ENCODE results near the gene PARD6G.
A peak's percentile ranks its signal among the peaks of the same experiment; 100 is the strongest.

PARD6G gene

GRCh38 chr18:80250740-80251364, 3.5 kb upstream of the PARD6G start:
- H3K4me3 ChIP-seq (ENCODE audit: low read length), result no peak overlapping the region
- H3K27me3 ChIP-seq (ENCODE audit: insufficient read depth, low read length), result peaks cover 8% of the 10 kb centered on the region
- 0 out of 2 replicates have a peak, but pooled peaks cover under 1% of the 10 kb centered on the region for H3K4me1 ChIP-seq (ENCODE audit: insufficient read depth, low read length)
- H3K27ac ChIP-seq (ENCODE audit: low read length), result no peak overlapping the region
- no peak overlapping the region for H3K9ac ChIP-seq (ENCODE audit: low read depth, low read length)
- H3K36me3 ChIP-seq (ENCODE audit: insufficient read depth, low read depth, low read length), result no peaks in the 10 kb centered on the region
- H3K9me3 ChIP-seq (ENCODE audit: insufficient read depth, low read depth, low read length), result peaks cover 13% of the 10 kb centered on the region; the same call in 1 of the 2 replicates

- Histone ChIP-seq H3K36me3 (ENCODE audit: insufficient read depth, low read depth, low read length) (no peaks in the 10 kb centered on the region), H3K27me3 (ENCODE audit: insufficient read depth, low read length) (peaks cover 16% of the 10 kb centered on the region), H3K4me3 (ENCODE audit: low read length) (no peak overlapping the region), H3K27ac (ENCODE audit: low read length) (no peak overlapping the region), H3K9me3 (ENCODE audit: insufficient read depth, low read depth, low read length) (peaks cover 5% of the 10 kb centered on the region; the same call in 1 of the 2 replicates), H3K4me1 (ENCODE audit: insufficient read depth, low read length) (0 out of 2 replicates have a peak, but pooled peaks cover 4% of the 10 kb centered on the region), H3K9ac (ENCODE audit: low read depth, low read length) (no peak overlapping the region)
Observed at GRCh38 chr18:80249217-80250093, 2.1 kb upstream of the PARD6G start.

GRCh38 chr18:80246445-80247392, 595 bp downstream of the PARD6G start:
- 0 out of 2 replicates have a peak, but pooled peaks cover 4% of the 10 kb centered on the region for H3K4me1 ChIP-seq (ENCODE audit: insufficient read depth, low read length)
- H3K36me3 ChIP-seq (ENCODE audit: insufficient read depth, low read depth, low read length), result no peaks in the 10 kb centered on the region
- peak overlapping the region; percentile 76 for H3K4me3 ChIP-seq (ENCODE audit: low read length)
- H3K27ac ChIP-seq (ENCODE audit: low read length), result no peak overlapping the region
- peaks cover 16% of the 10 kb centered on the region for H3K27me3 ChIP-seq (ENCODE audit: insufficient read depth, low read length)
- no peaks in the 10 kb centered on the region for H3K9me3 ChIP-seq (ENCODE audit: insufficient read depth, low read depth, low read length)
- peak overlapping the region; percentile 68 for H3K9ac ChIP-seq (ENCODE audit: low read depth, low read length)

GRCh38 chr18:80245781-80246444, 1.4 kb downstream of the PARD6G start:
- peaks cover 16% of the 10 kb centered on the region for H3K27me3 ChIP-seq (ENCODE audit: insufficient read depth, low read length)
- H3K36me3 ChIP-seq (ENCODE audit: insufficient read depth, low read depth, low read length), result no peaks in the 10 kb centered on the region
- H3K4me3 ChIP-seq (ENCODE audit: low read length), result peak overlapping the region; percentile 73
- H3K9me3 ChIP-seq (ENCODE audit: insufficient read depth, low read depth, low read length), result no peaks in the 10 kb centered on the region
- no peak overlapping the region for H3K27ac ChIP-seq (ENCODE audit: low read length)
- peak overlapping the region; percentile 68; the same call in 1 of the 2 replicates for H3K9ac ChIP-seq (ENCODE audit: low read depth, low read length)
- 0 out of 2 replicates have a peak, but pooled peaks cover 4% of the 10 kb centered on the region for H3K4me1 ChIP-seq (ENCODE audit: insufficient read depth, low read length)

GRCh38 chr18:80244956-80245730, 2.2 kb downstream of the PARD6G start:
- peak overlapping the region; percentile 73; the same call in 1 of the 2 replicates for H3K4me3 ChIP-seq (ENCODE audit: low read length)
- H3K9me3 ChIP-seq (ENCODE audit: insufficient read depth, low read depth, low read length), result no peaks in the 10 kb centered on the region
- 0 out of 2 replicates have a peak, but pooled peaks cover 4% of the 10 kb centered on the region for H3K4me1 ChIP-seq (ENCODE audit: insufficient read depth, low read length)
- peaks cover 16% of the 10 kb centered on the region for H3K27me3 ChIP-seq (ENCODE audit: insufficient read depth, low read length)
- H3K27ac ChIP-seq (ENCODE audit: low read length), result no peak overlapping the region
- H3K9ac ChIP-seq (ENCODE audit: low read depth, low read length), result no peak overlapping the region
- H3K36me3 ChIP-seq (ENCODE audit: insufficient read depth, low read depth, low read length), result no peaks in the 10 kb centered on the region

GRCh38 chr18:80244167-80244566, 3.1 kb downstream of the PARD6G start:
- Histone ChIP-seq H3K27me3 (ENCODE audit: insufficient read depth, low read length) (peaks cover 16% of the 10 kb centered on the region), H3K4me1 (ENCODE audit: insufficient read depth, low read length) (0 out of 2 replicates have a peak, but pooled peaks cover 4% of the 10 kb centered on the region), H3K27ac (ENCODE audit: low read length) (no peak overlapping the region), H3K9ac (ENCODE audit: low read depth, low read length) (no peak overlapping the region), H3K36me3 (ENCODE audit: insufficient read depth, low read depth, low read length) (no peaks in the 10 kb centered on the region), H3K9me3 (ENCODE audit: insufficient read depth, low read depth, low read length) (no peaks in the 10 kb centered on the region), H3K4me3 (ENCODE audit: low read length) (no peak overlapping the region)

- Histone ChIP-seq H3K9ac (ENCODE audit: low read depth, low read length) (no peak overlapping the region), H3K4me1 (ENCODE audit: insufficient read depth, low read length) (0 out of 2 replicates have a peak, but pooled peaks cover 4% of the 10 kb centered on the region), H3K27me3 (ENCODE audit: insufficient read depth, low read length) (peaks cover 12% of the 10 kb centered on the region; the same call in 1 of the 2 replicates), H3K9me3 (ENCODE audit: insufficient read depth, low read depth, low read length) (no peaks in the 10 kb centered on the region), H3K36me3 (ENCODE audit: insufficient read depth, low read depth, low read length) (no peaks in the 10 kb centered on the region), H3K4me3 (ENCODE audit: low read length) (no peak overlapping the region), H3K27ac (ENCODE audit: low read length) (no peak overlapping the region)
Observed at GRCh38 chr18:80243204-80243603, 4.1 kb downstream of the PARD6G start.

- H3K9ac ChIP-seq (ENCODE audit: low read depth, low read length), result no peak overlapping the region
- H3K27me3 ChIP-seq (ENCODE audit: insufficient read depth, low read length), result peaks cover 12% of the 10 kb centered on the region; the same call in 1 of the 2 replicates
- no peak overlapping the region for H3K4me3 ChIP-seq (ENCODE audit: low read length)
- H3K36me3 ChIP-seq (ENCODE audit: insufficient read depth, low read depth, low read length), result no peaks in the 10 kb centered on the region
- no peaks in the 10 kb centered on the region for H3K9me3 ChIP-seq (ENCODE audit: insufficient read depth, low read depth, low read length)
- 0 out of 2 replicates have a peak, but pooled peaks cover 4% of the 10 kb centered on the region for H3K4me1 ChIP-seq (ENCODE audit: insufficient read depth, low read length)
- H3K27ac ChIP-seq (ENCODE audit: low read length), result no peak overlapping the region
Observed at GRCh38 chr18:80241919-80242777, 5.2 kb downstream of the PARD6G start.

GRCh38 chr18:80239830-80240229, 7.5 kb downstream of the PARD6G start:
- Histone ChIP-seq H3K27me3 (ENCODE audit: insufficient read depth, low read length) (no peaks in the 10 kb centered on the region), H3K36me3 (ENCODE audit: insufficient read depth, low read depth, low read length) (no peaks in the 10 kb centered on the region), H3K9me3 (ENCODE audit: insufficient read depth, low read depth, low read length) (no peaks in the 10 kb centered on the region), H3K4me1 (ENCODE audit: insufficient read depth, low read length) (no peaks in the 10 kb centered on the region), H3K4me3 (ENCODE audit: low read length) (no peak overlapping the region), H3K27ac (ENCODE audit: low read length) (no peak overlapping the region), H3K9ac (ENCODE audit: low read depth, low read length) (no peak overlapping the region)

All from iPS-20b (cell line).